GM21390 (cell line): ENCODE results near the gene TNXB.
"Not testable (repeated sequence)": the region's sequence is repeated elsewhere in the genome, so short reads cannot be mapped to it uniquely, and the experiment has no call there.

Source experiments
- ATAC-seq: cut with Tn5 transposase; IDR thresholded peaks from one replicate; pipeline ENCODE4 v1.9.1; 2021; ENCODE audit not compliant: unreplicated experiment

The TNXB gene

DNA sequence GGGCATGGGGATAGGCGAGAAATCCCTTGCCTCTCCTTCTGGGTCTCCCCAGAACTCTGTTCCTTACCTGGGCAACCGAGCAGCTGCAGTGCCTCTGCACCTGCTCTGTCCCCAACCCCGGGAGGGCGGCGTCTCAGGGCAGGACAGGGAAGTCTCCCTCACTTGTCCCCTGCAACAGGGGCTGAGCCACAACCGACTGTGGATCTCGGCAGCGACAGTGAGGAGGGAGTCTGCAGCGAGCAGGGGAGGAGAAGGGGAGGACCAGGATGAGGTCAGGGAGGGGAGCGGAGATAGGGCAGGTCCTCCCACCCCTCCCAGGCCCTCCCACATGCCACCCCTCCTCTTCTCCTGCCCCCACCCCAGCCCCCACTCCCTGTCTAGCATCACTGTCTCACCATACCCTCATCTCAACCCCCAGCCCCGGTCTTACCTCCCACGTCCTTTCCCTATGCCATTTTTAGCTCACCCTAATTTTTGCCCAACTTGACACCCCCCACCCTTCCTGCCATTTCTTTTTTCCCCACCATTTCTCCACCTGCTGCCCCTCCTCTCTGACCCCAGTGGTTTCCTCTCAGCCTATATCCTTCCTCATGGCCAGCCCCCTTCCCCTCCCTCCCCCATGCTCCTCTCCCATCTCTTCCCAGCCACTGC is at the start of gene TNXB:
TSS of gene TNXB (minus strand) at position 225 of the 651 bp plus-strand sequence. CDS start 11,140 bp downstream, outside the sequence.
- no peak for ATAC-seq

DNA sequence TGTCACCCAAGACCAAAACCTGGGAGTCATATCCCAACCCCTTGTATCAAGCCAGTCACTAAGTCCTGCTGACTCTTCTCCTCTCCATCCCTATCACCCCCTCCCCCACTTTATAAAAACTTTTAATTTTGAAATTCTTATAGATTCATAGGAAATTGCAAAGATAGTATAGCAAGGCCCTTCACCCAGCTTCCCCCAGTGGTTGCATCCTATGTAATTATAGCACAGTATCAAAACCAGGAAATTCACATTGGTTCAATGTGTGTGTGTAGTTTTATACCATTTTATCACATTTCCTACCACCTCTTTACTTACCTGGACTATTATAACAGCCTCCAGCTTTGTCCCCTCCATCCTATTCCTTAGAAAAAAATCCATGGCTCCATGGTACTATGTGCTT is 48.9 kb upstream of the TNXB start:
- no peak for ATAC-seq

GRCh38 chr6:32156891-32157290 is 47.8 kb upstream of the TNXB start:
- no peak for ATAC-seq

- peak; percentile 57 for ATAC-seq
These were observed 45.5 kb upstream of the TNXB start for GRCh38 chr6:32154514-32155161.

DNA sequence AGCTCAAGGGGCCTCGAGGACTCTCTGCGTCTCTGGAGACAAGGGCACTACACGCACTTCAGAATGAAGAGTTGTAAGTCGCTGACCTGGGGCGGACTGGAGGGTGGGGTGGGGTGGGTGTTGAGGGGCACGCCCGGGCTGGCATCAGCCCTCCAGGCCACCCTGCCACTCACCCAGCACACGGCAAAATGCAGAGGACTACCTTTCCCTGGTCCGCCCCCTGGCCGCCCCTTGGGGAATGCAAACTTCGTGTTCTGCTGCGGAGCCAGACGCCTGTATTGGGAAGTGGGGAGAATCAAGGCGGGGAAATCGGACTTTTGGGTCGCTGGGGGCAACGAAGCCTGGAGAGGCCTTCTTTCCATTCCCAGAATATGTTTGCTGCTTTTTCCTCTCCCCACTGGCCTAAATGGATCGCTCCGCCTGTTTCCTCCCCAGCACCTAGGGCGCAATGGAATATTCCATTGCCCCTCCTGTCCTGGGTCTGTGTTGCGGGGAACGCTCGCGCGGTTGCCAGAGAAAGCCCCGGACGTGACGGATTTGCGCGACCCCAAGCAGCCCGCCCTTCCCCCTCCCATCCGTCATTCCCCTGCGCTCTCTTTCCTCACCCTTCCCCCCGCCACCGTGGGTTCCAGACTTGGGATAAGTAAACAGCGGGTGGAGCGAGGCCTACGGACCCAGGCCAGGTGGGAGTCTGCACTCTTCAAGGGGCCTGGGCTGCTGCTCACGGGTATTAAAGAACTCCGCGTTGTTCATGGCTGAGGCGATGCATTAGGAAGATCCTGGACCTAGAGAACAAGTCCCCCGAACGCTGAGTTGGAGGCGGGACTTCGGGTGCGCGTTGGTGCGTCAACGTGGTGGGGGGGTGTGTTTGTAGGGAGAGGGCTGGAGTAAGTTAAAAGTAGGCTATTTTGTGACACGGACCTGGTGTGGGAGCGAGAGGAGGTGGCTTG is 44.7 kb upstream of the TNXB start, which contains the start of gene PPT2:
TSS of gene PPT2 (plus strand) at position 578 of the 950 bp plus-strand sequence. CDS start 454 bp downstream, outside the sequence.
- ATAC-seq, result peak; percentile 36

GRCh38 chr6:32152769-32153563 is 43.8 kb upstream of the TNXB start:
- ATAC-seq, result no peak

- no peak for ATAC-seq
These were observed 43.0 kb upstream of the TNXB start, which contains the start of gene PRRT1 for GRCh38 chr6:32151863-32152768. Gene PRRT1, minus strand, starts transcription at chr6:32151939. Its CDS starts 112 bp downstream, at chr6:32151827.

- no peak for ATAC-seq
These were observed 42.2 kb upstream of the TNXB start for GRCh38 chr6:32151181-32151862.

DNA sequence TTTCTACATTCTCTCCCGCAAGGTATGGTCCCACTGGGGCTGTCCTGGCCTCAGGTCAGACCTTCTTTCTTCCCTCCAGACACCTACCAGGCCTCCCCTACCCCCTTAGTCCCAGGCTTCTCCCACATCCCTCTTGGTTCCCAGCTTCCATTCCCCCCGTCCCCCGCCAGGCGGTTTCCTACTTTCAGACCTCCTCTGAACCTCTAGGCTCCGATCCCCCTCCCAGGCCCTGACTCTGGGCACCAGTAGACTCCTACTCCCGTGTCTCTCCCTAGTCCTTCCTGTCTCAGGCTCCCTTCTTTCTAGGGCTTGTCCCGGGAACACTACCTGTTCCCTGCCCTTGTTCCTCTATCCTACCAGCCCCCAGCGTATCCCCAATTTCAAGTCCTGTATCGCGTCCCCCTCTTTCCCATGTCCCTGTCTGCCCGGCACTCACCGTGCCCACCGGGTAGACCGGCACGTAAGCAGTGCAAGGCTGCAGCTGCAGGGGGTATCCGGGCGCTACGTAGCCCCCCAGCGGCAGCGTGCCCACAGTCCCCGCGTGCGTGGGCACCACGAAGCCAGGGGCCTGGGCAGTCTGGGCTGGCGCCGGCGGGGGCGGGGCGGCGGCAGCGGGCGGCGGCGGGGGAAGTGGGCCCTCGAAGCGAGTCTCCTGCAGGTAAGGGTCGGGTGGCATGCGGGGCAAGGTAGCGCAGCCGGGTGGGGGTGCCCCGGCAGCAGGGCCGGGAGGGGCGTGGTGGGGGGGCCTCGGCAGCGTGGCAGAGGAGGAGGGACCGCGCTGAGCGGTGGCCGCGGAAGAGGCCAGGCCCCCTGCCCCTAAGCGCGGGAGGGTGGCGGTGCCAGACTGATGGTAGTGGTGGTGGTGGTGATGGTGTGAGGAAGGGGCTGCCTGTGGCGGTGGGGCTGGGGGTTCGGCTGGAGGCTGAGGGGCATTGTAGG is 41.1 kb upstream of the TNXB start:
- ATAC-seq, result no peak

DNA sequence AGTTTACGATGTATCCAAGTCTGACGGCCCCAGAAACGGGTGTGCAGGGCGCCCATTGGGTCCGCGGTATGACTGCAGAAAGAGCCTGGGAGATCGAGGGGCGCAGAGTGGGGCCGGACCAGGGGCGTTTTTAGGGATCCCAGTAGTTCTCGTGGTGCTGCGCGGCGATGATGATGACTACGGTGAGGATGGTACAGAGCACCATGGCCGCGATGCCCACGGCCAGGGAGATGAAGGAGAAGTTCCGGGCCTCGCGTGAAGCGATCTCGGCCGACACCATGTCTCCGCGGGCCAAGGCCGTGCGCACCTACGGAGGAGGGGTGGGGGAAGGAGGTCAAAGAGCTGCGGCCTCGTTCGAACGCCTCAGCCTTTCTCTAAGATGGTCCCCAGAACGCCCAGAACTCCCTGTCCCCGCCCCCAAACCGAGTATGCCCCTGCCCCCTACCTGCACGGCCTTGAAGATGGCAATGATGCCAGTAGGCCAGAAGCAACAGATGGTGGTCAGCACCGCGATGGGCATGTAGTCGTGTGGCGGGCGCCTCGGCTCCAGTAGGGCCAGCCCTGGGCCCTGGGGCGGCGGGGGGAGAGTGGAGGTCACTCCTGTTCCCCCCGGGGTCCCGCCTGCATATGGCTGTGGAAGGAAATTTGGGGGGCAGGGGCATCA is 40.1 kb upstream of the TNXB start:
- no peak for ATAC-seq

DNA sequence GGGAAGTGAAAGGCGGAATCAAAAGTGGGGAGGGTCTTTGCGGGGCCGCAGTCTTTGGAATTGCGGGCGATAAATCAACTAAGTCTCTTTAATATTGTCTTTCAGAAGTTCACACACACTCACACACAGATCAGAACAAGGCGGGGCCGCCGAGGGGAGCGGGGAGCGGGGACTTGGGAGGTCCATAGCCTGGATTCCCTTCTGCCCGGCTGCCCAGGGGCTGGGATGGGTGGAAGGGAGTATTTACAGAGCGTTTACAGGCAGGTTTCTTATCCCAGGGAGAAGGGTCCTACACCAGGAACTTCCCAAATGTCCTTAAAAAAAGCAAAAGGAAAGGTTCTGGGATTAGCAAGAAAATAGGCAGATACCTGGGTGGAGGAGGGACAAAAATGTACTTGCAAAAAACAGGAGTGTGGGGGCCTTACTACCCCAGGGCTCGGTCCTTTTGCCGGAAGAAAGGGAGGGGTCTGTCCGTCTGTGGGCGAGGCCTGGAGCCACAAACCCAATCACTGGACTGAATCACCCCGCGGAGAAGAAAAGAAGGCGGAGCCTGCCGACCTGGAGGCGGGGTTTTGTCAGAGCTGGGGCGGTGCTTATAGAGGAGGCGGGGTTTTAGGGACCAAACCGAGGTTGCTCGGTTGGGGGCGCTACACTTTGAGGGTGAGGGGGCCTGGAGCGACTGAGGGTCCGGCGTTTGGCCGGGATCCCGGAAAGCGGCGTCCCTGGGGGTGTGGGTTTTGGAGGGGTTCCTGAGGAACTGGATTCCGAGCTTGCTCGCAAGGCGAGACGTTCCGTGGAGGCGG is 39.4 kb upstream of the TNXB start:
- ATAC-seq, result no peak

DNA sequence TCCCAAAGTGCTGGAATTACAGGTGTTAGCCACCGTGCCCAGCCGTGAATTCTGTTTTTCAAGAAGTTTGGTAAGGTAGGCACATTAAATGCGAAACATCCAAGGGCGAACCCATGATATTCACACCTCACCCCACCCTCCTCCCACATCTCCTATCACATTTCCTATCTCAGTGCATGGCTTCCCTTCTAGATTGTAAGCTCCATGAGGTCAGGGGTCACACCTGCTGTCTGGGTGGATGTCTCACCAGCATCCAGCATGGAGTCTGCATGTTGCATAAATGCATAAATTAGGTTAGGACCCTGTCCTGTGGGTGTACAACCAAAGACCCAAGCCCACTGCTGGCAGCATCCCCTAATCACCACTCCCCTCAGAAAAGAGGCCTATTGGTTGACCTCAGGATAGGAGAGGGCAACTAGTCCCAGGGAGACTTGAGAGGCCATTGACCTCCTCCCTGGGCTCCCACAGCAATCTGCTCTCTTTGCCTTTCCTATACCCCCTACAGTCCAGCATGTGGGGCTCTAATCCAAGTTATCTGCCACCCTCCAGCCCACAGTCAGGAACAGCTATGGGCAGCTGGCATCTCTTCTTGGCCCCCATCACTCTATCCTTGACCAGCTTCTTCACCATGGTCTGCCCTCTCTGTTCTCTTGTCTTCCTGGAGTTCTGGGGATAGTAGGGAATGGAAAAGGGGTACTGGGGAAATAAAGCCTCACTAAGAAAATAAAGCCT is 38.4 kb upstream of the TNXB start:
- ATAC-seq, result no peak

DNA sequence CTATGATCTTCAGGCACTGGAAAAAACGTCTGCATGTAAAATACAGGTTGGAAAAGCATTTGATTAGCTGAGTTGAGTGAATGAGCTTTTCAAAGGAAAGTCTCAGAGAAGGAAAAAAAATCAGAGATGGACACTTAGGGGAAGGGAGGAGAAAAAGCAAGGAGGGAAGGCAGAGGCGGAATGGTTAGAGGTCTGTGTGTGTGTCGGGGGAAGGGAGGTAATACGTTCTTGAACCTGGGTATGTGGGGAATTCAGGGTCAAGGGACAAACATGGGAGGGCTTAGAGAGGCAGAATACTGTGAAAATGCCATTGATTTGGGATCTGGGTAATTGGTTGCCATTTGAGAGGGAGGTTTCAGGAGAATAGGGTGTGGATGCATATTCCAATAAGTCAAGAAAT is 37.5 kb upstream of the TNXB start:
- ATAC-seq, result no peak

GRCh38 chr6:32146287-32146686 is 37.1 kb upstream of the TNXB start:
- no peak for ATAC-seq

- not testable (repeated sequence) for ATAC-seq
These were observed 35.1 kb upstream of the TNXB start for GRCh38 chr6:32144238-32144637.
